8988T (cell line): ENCODE results near the gene CYSTM1.

Experiments used
- DNase-seq: peaks from one replicate; pipeline ENCODE4 v3.0.0; 2011

Gene CYSTM1

GRCh38 chr5:140213370-140213983 is 38.5 kb downstream of the CYSTM1 start:
- no peak for DNase-seq

- no peak for DNase-seq
Observed at GRCh38 chr5:140214831-140215230, 39.8 kb downstream of the CYSTM1 start.

- DNase-seq = no peak
Observed at GRCh38 chr5:140215276-140215675, 40.3 kb downstream of the CYSTM1 start.

GRCh38 chr5:140216478-140217074 is 41.6 kb downstream of the CYSTM1 start:
- DNase-seq = no peak

- no peak for DNase-seq
Observed at GRCh38 chr5:140217299-140218026, 42.5 kb downstream of the CYSTM1 start.

- DNase-seq = no peak
Observed at GRCh38 chr5:140219068-140219991, 44.3 kb downstream of the CYSTM1 start.

- DNase-seq = no peak
Observed at GRCh38 chr5:140220032-140220697, 45.2 kb downstream of the CYSTM1 start.

GRCh38 chr5:140220698-140221064 is 45.7 kb downstream of the CYSTM1 start:
- DNase-seq = no peak

GRCh38 chr5:140221697-140222223 is 46.8 kb downstream of the CYSTM1 start:
- no peak for DNase-seq

- no peak for DNase-seq
Observed at GRCh38 chr5:140222416-140222815, 47.4 kb downstream of the CYSTM1 start.

- DNase-seq = no peak
Observed at GRCh38 chr5:140223567-140223966, 48.6 kb downstream of the CYSTM1 start.

- DNase-seq = no peak
Observed at GRCh38 chr5:140224658-140225057, 49.7 kb downstream of the CYSTM1 start.

- no peak for DNase-seq
Observed at GRCh38 chr5:140225396-140225795, 50.4 kb downstream of the CYSTM1 start.

GRCh38 chr5:140227046-140227445 is 52.1 kb downstream of the CYSTM1 start:
- no peak for DNase-seq

GRCh38 chr5:140228364-140228837 is 53.4 kb downstream of the CYSTM1 start:
- no peak for DNase-seq

- no peak for DNase-seq
Observed at GRCh38 chr5:140230373-140230772, 55.4 kb downstream of the CYSTM1 start.

- DNase-seq = no peak
Observed at GRCh38 chr5:140232731-140233130, 57.7 kb downstream of the CYSTM1 start.

GRCh38 chr5:140234377-140234989 is 59.5 kb downstream of the CYSTM1 start:
- DNase-seq = no peak

GRCh38 chr5:140235791-140236551 is 61.0 kb downstream of the CYSTM1 start:
- DNase-seq = no peak

- no peak for DNase-seq
Observed at GRCh38 chr5:140236891-140237598, 62.1 kb downstream of the CYSTM1 start.
